ENCODE measurements around the gene SECISBP2L.
"Not testable (repeated sequence)": the region's sequence is repeated elsewhere in the genome, so short reads cannot be mapped to it uniquely, and the experiment has no call there.

SECISBP2L gene

DNA sequence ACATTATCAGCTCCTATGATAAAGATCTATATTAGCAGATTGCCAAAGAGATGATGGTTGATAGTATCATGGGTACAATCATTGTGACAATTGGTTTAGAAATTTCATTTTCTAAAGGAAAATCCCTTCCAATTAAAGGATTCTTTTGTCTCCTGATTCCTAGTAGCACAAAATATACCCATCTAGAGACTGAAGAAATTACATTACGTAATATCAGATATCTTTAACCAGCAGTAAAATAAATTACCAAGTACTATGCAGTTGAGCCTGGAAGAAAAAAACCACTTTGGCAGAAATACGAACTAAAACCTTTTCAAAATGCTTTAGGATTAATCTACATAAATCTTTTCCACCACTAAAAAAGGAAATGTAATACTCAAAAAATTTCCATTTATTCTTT is 46.9 kb downstream of the SECISBP2L start:
- DNase-seq (ENCODE audit: low read depth in 2 of 2): no peak

- no peak for DNase-seq (ENCODE audit: low read depth in 2 of 2)
Observed at GRCh38 chr15:48996276-48996675, 50.0 kb downstream of the SECISBP2L start.

DNA sequence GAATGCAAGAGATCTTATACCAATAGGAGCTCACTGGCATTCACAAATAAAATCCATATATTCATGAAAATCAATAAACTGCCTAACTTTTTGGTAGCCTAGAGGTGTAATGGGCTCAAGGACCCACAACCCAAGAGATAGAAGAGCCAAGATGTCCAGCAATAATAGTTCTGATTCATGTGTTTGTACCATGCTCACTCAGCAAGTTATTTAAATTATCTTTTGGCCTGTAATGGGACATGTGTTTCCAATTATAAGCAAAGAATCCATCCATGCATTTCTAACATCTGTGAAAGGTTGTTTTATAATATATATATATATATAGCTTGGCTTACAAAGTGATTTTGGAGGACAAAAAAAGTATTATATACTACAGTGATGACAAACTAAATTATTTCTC is 52.9 kb downstream of the SECISBP2L start:
- DNase-seq (ENCODE audit: low read depth in 2 of 2): no peak

DNA sequence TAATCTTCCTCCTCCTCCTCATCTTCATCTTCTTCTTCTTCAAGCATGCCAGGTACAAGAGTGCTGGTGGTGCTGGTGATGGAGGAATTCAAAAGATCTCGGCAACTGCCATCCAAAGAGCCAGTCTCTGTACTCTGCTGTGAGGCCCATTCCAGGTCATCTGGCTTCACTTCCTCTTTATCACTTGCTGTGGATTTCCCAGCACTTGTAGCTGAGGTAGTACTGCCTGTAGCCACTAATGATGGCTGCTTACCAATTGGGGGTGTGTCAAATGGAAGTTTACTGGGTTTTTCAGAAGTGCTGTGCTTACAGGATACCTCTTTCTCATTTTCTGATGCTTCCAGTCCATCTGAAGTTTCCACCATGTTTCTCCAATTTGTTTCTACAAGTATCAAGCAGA is 53.7 kb downstream of the SECISBP2L start:
- DNase-seq (ENCODE audit: low read depth in 2 of 2): no peak

DNA sequence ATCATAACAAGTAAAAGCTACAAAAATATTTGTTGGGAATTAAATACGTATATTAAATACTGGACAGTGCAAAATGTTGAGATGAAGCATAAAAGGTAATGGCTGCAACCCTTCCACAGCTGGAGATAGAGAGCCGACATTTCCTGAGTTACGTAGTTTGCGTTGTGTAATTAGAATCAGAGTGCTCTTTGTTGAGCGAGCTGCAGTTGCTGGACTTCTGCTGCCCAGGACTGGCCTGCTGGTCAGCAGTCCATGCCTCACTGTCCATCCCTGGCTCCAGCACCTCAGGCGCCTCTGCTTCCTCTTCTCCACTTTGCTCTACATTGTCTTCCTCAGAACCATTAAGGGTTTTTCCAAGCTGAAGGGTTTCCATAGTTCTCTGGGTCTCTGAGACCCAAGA is 54.1 kb downstream of the SECISBP2L start:
- no peak for DNase-seq (ENCODE audit: low read depth in 2 of 2)

- no peak for DNase-seq (ENCODE audit: low read depth in 2 of 2)
Observed at GRCh38 chr15:48989170-48989569, 57.1 kb downstream of the SECISBP2L start.

GRCh38 chr15:48987142-48987541 is 59.1 kb downstream of the SECISBP2L start:
- DNase-seq (ENCODE audit: low read depth in 2 of 2): no peak

GRCh38 chr15:48986240-48986639 is 60.0 kb downstream of the SECISBP2L start:
- no peak for DNase-seq (ENCODE audit: low read depth in 2 of 2)

DNA sequence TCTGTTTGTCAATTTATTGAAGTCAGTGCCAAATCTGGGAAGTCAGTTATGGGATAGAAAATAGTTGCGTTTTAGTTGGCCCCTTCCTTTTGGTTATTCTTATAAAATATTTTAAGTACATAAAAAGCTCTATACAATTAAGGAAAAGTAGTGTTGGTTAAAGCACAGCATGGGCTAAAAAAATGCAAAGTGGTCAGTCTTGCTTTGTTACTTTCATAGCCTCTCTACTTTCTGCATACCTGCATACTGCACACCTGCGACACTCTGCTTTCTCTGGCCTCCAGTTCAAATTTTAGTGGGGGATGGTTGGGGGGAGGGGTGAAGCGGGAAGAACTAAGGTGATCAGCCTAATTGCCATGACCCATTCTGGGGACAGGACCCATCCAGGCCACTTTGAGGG is 60.7 kb downstream of the SECISBP2L start:
- DNase-seq (ENCODE audit: low read depth in 2 of 2): no peak

- DNase-seq (ENCODE audit: low read depth in 2 of 2): no peak
Observed at GRCh38 chr15:48984811-48985352, 61.4 kb downstream of the SECISBP2L start.

GRCh38 chr15:48984021-48984710 is 62.1 kb downstream of the SECISBP2L start:
- no peak for DNase-seq (ENCODE audit: low read depth in 2 of 2)

DNA sequence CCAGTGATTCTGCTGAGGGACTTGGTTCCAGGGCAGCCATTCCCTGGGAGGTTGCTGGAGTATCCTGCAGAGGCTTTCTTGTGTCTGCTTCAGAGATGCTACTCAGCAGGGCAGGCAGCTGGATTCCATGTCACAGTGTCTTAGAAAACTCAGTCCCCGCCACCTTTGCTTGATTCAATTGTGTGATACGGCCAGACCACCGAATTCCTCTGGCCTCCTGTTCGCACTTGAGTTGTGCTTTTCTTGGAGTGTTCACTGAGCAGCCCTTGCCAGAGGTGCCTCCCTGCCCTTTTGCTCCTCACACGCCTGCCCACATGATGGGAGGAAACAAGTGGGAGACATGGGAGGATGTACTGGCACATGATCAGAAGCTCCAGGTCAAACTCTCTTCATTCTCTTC is 62.9 kb downstream of the SECISBP2L start:
- DNase-seq (ENCODE audit: low read depth in 2 of 2): no peak

DNA sequence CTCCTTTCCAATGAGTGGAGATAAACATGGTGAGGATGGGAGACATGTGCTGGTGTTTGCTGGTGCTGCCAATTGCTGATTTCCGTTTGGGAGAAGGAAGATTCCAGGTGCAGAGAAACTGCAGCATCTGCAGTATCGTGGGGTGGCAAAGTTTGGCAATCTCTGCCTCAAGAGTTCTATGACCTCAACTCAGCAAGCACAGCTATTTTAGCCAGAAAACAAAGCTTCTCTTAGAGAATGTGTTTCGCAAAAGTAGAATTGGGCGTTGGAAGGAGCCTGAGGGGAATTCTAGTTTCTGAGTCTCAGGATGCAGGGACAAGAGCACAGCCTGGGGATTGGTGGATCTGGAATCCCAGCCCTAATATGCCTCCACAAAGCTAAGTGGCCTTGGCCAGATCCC is 64.3 kb downstream of the SECISBP2L start:
- DNase-seq (ENCODE audit: low read depth in 2 of 2): no peak

- no peak for DNase-seq (ENCODE audit: low read depth in 2 of 2)
Observed at GRCh38 chr15:48978638-48979037, 67.6 kb downstream of the SECISBP2L start.

DNA sequence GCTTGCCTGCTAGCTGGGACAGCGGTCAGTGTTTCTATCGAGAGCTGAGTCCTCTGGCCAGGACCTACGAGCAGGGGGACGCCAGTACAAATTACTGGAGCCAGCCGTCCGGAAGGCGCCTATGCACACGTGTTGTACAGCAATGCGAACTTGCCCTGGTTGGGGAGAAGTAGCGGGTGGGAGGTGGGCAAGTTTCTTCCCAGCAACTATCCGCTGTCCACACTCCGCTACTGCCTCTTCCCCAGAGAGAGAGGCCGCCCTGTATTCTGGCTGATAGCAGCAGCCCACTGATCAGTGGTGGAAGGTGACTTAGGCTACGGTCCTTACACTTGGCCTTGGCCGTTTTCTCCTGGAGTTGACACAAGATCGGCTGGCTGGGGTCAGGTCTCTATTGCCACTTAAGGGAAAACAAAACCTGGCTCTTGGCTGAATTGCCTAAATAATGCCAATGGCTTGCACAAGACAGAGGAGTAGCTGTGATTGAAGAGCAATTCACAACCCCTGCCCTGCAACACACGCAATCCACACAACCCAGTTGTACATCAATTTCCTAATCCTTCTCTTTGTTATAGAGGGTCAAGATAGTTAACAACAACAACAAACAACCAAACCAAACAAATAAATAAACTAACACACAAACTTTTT is 69.7 kb downstream of the SECISBP2L start:
- DNase-seq (ENCODE audit: low read depth in 2 of 2): no peak

DNA sequence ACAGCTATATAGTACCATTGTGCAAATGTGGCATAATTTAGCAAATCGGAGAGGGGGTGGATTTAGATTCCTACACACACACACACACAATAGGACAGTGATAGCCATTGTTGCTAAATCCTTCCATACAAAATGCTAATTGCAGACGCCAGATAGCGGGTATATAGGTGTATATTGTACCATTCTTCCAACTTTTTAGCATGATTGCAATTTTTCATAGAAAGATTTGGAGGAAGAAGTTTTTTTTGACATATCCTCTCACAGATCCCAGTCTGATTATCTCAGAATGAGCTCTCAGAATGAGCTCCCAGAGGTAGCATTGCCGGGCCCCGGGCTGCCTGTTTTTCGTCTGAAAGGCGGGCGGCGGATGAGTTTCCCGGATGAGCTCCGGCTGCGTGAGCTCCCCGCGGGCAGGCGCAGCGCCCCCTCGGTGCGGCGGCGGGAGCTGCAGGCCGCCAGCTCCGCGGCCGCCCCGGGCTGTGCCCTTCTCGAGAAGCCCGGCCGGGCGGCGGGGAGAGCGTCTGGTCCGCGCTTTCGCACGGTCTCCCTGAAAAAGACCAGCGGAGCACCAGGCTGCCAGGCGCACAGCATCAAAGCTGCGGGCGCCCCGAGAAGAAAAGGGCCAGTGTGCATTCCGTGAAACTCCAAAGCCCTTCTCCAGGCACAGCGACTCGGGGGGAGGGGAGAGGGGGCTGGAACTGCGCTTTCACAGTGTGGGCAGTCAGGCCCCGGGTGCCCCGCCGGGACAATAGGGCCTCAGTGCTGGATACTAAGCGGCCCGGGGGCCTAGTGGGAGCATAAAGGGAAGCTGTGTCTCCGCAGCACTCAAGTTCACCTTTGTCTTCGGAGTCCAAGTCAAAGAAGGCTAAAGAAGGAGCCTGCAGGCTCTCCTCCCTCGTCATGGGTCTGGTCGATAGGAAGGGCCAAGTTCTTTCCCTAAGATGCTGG is 70.5 kb downstream of the SECISBP2L start:
- peak; percentile 35 to 40 for DNase-seq (ENCODE audit: low read depth in 2 of 2)

- no peak for DNase-seq (ENCODE audit: low read depth in 2 of 2)
Observed at GRCh38 chr15:48974882-48975281, 71.4 kb downstream of the SECISBP2L start.

DNA sequence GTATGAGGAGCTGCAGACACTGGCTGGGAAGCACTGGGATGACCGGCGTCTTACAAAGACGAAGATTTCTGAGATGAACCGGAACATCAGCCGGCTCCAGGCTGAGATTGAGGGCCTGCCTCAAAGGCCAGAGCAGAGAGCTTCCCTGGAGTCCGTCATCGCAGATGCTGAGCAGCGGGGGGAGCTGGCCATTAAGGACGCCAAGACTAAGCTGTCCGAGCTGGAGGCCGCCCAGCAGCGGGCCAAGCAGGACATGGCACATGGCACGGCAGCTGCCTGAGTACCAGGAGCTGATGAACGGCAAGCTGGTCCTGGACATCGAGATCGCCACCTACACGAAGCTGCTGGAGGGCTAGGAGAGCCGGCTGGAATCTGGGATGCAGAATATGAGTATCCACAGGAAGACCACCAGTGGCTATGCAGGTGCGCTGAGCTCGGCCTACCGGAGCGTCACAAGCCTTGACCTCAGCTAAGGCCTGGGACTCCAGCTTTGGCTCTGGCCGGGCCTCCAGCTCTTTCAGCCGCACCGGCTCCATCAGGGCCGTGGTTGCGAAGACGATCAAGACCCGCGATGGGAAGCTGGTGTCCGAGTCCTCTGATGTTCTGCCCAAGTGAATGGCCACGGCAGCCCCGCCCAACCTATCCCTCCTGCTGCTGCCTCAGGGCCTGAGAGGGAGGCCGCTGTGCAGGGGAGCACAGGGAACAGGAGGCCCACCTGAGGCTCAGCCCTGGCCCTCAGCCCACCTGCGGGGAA is 73.3 kb downstream of the SECISBP2L start:
- no peak for DNase-seq (ENCODE audit: low read depth in 2 of 2)

DNA sequence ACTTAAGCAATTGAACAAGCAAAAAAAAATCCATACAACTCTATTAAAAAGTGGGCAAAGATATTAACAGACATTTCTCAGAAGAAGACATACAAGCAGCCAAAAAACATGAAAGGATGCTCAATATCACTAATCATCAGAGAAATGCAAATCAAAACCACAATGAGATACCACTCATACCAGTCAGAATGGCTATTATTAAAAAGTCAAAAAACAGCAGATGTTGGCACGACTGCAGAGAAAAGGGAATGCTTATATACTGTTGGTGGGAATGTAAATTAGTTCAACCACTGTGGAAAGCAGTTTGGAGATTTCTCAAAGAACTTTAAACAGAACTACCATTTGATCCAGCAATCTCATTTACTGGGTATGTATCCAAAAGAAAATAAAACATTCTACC is 75.3 kb downstream of the SECISBP2L start:
- not testable (repeated sequence) for DNase-seq (ENCODE audit: low read depth in 2 of 2)

GRCh38 chr15:48968066-48968465 is 78.2 kb downstream of the SECISBP2L start:
- DNase-seq (ENCODE audit: low read depth in 2 of 2): no peak

DNA sequence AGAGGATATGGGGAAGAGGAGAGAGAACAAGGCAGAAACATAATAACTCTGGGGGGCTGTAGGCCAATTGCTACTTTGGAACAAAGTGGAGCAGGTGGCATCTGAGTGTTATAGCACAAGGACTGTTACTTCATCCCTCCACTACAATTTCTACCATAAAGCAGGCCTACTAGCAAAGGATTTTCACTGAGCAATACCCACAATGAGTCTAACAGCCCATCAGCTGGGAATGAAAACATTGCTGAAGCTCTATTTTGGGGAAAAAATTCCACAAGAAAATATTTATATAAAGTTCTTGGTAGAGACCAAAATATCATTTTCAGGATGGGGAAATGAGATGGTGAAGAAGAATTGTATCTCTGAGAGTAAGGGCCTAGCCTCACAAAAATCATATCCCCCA is 78.9 kb downstream of the SECISBP2L start:
- no peak for DNase-seq (ENCODE audit: low read depth in 2 of 2)
